Astrocyte of the spinal cord (primary cell): Measurements from ENCODE around the gene ALG11.

Experiments
- DNase-seq: peaks from one replicate; pipeline ENCODE4 v3.0.0; 2011; ENCODE audit warnings: low read depth, low spot score
- H3K4me3 ChIP-seq: 2 replicates; pipeline ENCODE4 v1.5.1; 2011; ENCODE audit warnings: low read depth, mild to moderate bottlenecking, low read length, moderate library complexity
- CTCF ChIP-seq: IDR thresholded peaks from 2 replicates; pipeline ENCODE4 v1.5.1; 2012; ENCODE audit warnings: low read depth, mild to moderate bottlenecking, low read length, inconsistent platforms
- in situ Hi-C: cut with HindIII; loops from 2 replicates; pipeline ENCODE4 v1.10.0; 2017; ENCODE audit warnings: low sequenced_read_pairs

Gene ALG11

GRCh38 chr13:52011632-52012511 lies at the start of gene ALG11:
ALG11 (plus strand) TSS chr13:52012398; CDS start chr13:52012419, 21 bp downstream.
- TF ChIP-seq CTCF = no peak
- H3K4me3 ChIP-seq = peak within 1 kb of the TSS; percentile 95
- in situ Hi-C loops = no loop called here
- DNase-seq = peak; percentile 99

GRCh38 chr13:51966186-51966585 lies 46.0 kb upstream of the ALG11 start:
- H3K4me3 ChIP-seq = no peak overlapping the region
- DNase-seq = no peak
- TF ChIP-seq CTCF = no peak
- in situ Hi-C loops = no loop called here

DNA sequence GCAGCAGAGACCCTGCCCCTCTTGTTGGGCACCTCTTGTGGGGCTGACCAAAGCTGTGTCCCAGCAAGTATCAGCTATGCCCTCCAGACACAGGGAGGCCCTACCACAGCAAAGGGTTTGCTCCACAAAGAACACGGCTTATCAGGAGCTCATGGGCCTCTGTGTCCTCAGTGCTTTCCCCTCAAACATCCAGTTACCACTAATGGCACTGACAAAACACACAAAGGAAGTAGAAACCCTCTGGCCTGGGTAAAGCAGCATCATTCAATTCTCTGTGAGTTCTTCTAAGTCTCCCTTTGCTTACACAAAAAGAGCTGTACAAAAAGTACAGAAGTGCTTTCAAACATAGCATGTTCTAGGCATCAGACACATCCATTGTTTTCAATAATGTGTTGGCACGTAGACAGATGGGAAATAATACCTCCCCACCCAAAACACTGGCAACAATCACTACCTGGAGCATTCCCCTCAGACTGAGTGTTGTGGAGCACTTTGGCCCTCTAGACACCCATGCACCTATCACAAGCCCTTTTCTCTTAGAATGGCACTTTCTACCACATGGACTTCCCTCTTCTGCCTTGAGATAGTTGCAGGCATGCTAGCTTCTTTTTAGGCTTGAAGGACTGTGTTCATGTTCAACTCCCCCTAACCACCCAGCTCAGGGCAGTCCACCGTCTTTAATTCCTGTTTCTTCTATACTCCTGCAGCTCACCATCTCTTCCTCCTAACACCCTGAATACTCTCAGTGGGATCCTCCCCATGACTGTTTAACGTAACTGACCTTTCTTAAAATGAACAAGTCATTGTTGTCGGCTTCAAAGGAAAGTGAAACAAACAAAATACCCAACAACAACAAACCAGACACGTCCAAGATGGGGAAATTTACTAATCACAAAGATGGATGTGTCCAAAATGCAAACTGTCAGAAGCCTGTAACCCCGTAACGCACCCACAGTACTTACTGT lies 44.4 kb upstream of the ALG11 start:
- in situ Hi-C loops = no loop called here

DNA sequence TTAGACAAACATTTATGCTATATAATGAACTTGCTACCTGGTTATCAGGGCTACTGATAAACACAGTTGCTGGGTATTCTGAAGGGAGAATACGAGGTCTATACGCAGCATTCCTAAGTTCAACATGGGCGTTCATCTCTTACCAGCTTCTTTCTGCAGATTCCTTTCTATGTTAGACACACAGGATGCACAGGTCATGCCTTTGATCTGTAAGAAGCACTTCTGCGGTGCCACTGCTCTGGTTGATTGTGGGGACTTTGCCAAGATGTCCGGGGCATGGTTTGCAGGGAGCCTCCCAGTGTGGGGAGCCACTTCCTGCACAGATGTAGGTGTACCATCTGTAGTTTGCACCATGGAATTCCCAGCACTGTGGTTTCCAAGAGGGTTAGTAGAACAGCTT lies 41.8 kb upstream of the ALG11 start:
- in situ Hi-C loops = no loop called here
- DNase-seq = no peak
- H3K4me3 ChIP-seq = no peak overlapping the region
- TF ChIP-seq CTCF = no peak

More for the DNA sequence above, 44.4 kb upstream of the ALG11 start:
- no peak overlapping the region for H3K4me3 ChIP-seq
- DNase-seq = no peak
- no peak for TF ChIP-seq CTCF

DNA sequence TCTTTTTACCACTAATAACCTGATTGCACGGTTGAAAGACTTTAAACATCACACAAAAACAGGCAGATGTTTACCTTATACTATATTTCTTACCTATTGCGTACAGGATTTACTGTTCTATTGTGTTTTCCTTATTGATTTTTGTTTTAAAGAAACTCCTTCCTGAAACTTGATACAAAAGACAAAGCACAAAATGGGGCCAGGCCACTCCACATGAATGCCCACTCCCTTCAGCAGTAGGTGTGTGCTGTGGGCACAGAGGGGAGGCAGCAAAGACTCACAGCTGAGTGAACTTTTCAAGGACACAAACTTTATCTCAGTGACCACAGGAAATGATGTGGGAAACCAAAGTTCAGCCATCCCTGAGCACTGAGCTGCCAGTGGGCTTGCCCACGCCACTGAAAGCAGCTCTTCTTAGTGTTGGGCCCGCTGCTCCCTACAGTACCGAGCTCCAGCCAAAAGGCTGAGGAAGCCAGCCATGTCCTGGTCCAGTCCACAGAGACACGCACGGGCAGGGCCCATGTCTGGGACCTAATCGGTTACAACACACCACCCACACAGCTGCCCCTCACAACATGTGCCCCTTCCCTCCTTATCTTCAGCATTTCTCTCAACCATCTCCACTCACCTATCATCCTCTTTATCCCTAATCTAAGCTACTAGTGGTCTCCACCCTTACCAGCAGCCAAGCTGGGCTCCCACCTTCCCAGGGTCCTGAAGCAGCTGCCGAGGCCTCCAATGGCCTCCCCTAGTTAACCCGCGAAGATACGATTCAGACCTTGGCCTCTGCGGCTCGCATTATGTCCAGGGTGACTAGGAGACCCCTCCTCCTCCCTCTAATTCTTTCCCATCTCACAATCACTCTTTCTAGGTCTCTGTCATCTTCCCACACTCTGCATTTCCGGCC lies 40.4 kb upstream of the ALG11 start:
- in situ Hi-C loops = no loop called here
- no peak for TF ChIP-seq CTCF
- no peak overlapping the region for H3K4me3 ChIP-seq

DNA sequence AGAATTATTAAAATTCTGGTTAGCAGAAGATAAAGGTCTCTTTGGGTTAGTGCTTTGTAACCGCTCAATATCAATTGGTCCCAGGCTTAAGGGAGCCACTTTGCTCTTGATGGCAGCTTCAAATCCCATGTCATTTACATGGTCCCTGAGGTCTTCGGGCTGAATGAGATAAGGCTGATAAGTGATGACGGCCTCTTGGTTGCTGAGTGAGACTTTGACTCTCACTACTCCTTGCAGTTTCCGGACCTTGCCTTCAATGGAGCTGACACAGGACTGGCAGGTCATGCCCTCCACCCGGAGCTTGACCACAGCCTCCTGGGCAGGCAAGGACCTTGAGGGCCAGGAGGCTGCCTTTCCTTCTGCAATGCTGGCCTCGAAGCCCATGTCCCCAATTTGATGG lies 37.7 kb upstream of the ALG11 start:
- TF ChIP-seq CTCF = no peak
- in situ Hi-C loops = no loop called here
- H3K4me3 ChIP-seq = no peak overlapping the region

More for the DNA sequence above, 40.4 kb upstream of the ALG11 start:
- DNase-seq = no peak

More for the DNA sequence above, 37.7 kb upstream of the ALG11 start:
- no peak for DNase-seq
